Ecto neural progenitor cell (in vitro differentiated cells): Measurements from ENCODE around the gene VSX1.

Experiments used
- DNase-seq: peaks from one replicate; pipeline ENCODE4 v3.0.0-alpha.2; 2018; ENCODE audit warnings: low spot score

VSX1 gene

GRCh38 chr20:25039697-25040437, 42.1 kb downstream of the VSX1 start:
- no peak for DNase-seq

GRCh38 chr20:25038591-25039015, 43.3 kb downstream of the VSX1 start:
- no peak for DNase-seq

GRCh38 chr20:25038103-25038410, 43.9 kb downstream of the VSX1 start:
- DNase-seq, result no peak

- no peak for DNase-seq
These were observed 44.4 kb downstream of the VSX1 start for GRCh38 chr20:25037288-25038102.

GRCh38 chr20:25036331-25036936, 45.5 kb downstream of the VSX1 start:
- no peak for DNase-seq

GRCh38 chr20:25035921-25036320, 46.0 kb downstream of the VSX1 start:
- no peak for DNase-seq

GRCh38 chr20:25033924-25034300, 48.0 kb downstream of the VSX1 start:
- DNase-seq, result no peak

- no peak for DNase-seq
These were observed 48.5 kb downstream of the VSX1 start for GRCh38 chr20:25033265-25033923.

- peak; percentile 69 for DNase-seq
These were observed 49.3 kb downstream of the VSX1 start for GRCh38 chr20:25032478-25033264.

GRCh38 chr20:25032065-25032477, 49.9 kb downstream of the VSX1 start:
- DNase-seq, result no peak

- no peak for DNase-seq
These were observed 50.7 kb downstream of the VSX1 start for GRCh38 chr20:25031241-25031640.

GRCh38 chr20:25030649-25031207, 51.2 kb downstream of the VSX1 start:
- DNase-seq, result no peak

GRCh38 chr20:25030007-25030648, 51.8 kb downstream of the VSX1 start:
- no peak for DNase-seq

GRCh38 chr20:25025986-25026605, 55.8 kb downstream of the VSX1 start:
- no peak for DNase-seq
